Activated CD4-positive, CD25-positive, alpha-beta regulatory T cell treated with anti-CD3 and anti-CD28 coated beads, Interleukin-2, amount 50 U/mL, for 72 hours (primary cell): ENCODE results near the gene PRG3.
"Not testable (repeated sequence)": the region's sequence is repeated elsewhere in the genome, so short reads cannot be mapped to it uniquely, and the experiment has no call there.

Experiments
- DNase-seq: peaks from one replicate; pipeline ENCODE4 v3.0.0; 2021

Gene PRG3

DNA sequence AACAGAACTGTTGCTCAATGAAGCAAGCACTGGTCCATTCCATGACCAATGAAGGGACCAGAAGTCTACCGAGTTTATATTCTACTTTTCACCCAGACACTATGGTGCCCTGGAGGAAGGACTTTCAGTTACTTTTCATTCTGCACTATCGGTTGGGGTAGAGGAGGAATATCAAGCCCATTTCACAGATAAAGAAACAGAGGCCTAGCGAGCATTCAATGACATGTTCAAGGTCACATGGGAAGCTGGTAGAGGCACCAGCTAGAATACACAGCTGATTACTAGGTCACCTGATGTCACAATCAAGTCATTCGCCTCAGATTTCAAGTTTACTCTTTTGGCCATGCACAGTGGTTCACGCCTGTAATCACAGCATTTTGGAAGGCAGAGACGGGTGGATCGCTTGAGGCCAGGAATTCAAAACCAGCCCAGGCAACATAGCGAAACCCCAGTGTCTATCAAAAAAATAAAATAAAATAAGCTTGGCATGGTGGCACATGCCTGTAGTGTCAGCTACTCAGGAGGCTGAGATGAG is 27.1 kb upstream of the PRG3 start:
- no peak for DNase-seq

- DNase-seq: no peak
These were observed 26.3 kb upstream of the PRG3 start for GRCh38 chr11:57407010-57407920.

- DNase-seq: no peak
These were observed 25.5 kb upstream of the PRG3 start for GRCh38 chr11:57406337-57406904.

DNA sequence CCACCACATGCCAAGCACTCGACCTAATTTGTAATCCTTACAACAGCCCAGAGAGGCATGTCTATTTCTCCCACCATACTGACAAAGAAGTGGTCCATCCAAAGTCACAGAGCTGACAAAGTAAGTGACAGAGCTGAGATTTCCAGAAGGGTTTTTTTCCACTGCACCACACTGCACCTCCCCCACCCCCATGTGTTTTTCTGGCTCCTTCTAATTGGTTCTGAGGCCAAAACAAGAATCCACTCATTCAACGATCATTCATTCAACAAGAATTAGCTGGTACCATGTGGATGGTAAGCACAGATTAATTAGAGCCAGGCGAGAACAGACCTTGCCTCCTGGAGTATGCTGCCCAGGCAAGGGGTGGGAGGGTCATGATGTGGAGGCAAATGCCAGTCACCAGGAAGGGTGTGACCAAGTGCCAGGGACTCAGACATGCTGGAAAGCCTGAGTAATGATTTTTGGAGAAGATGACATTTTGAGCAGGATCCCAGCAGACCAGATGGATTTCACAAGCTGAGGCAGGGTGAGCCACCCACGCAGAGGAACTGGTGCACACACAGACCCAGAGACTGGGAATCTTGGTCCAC is 24.4 kb upstream of the PRG3 start:
- DNase-seq: no peak

DNA sequence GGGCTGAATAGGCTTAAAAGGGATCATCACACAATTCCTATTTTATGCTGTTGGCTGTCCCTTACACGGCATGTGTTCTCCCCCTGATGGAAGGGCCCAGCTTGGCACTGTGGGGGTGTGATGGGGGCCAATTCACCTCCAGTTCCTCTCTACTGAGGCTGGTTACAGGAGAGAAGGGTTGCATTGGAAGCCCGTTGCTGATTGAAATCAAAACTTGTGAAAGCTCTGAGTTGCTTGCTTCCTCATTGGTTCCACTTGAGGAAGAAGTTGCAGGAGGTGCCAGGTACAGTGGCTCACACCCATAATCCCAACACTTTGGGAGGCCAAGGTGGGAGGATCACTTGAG is 22.8 kb upstream of the PRG3 start:
- DNase-seq: no peak

GRCh38 chr11:57403003-57403801 is 22.3 kb upstream of the PRG3 start:
- not testable (repeated sequence) for DNase-seq

DNA sequence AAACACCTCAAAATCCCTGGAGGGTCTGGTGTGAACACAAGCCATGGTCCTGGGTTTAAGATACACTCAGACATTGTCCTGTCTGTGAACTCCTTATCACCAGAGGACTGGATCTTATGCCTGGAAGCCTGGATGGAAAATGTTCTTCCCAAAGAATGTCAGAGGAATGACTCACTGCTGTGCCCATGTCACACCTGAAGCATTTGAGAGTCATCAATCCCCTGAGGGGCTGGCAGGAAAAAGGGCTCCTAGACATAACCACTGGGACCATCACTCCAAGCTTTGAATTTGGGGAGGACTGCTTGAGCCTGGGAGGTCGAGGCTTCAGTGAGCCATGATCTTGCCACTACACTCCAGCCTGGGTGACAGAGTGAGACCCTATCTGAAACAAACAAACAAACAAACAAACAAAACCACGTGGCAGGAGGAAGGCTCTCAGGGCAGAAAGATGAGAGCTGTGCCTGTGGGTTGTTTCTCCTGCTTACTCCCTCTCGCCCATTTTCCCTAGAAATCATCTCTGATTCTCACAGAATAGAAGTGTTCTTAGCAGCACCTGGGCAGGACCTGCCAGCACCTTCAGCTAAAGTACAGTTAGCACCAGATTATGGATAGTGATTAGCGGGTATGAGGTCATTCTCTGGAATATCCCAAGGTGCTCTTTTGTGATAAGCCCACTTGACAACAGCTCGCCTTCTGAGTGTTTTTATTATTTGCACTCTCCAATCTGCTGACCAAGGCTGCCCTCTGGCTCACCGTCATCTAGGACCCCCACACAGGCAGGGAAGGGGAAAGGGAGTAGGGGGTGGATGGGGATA is 21.4 kb upstream of the PRG3 start:
- no peak for DNase-seq

DNA sequence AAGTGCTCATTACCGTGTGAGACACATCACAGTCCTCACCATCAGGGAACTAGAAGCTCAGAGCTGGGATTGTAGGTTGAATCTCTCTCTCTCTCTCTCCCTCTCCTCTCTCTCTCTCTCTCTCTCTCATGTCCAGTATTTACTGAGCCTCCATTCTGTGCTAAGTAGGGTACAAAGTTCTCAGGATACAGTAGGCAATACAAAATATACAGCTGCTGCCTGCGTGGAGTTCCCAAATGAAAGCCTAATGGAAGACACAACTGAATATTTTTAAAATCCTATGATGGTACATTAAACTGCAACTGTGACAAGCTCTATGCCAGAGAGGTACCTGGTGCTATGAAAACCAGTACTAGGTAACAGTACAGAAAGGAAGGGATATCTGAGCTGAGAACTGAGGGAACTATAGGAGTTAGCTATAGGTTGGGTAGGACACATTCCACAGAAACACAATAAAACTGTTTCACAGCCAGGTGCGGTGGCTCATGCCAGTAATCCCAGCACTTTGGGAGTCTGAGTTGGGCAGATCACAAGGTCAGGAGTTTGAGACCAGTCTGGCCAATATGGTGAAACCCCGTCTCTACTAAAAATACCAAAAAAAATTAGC is 19.1 kb upstream of the PRG3 start:
- no peak for DNase-seq

GRCh38 chr11:57399221-57399620 is 18.3 kb upstream of the PRG3 start:
- no peak for DNase-seq

GRCh38 chr11:57397394-57397990 is 16.5 kb upstream of the PRG3 start:
- no peak for DNase-seq

DNA sequence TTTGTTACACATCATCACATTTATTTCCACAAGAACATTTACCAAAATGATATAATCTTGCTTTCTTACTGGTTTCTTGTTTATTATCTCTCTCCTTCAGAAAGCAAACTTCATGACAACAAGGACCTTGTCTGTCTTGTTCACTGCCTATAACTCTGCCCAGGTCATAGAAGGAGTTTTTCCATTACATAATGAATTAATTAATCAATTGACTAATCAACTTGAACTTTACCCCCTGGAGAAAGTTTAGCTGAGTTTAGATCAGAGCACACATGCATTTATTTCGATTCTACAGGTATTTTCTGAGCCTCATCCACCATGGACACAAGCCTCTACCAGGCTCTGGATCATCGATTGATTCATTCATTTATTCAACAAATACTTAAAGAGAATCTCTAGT is 15.8 kb upstream of the PRG3 start:
- DNase-seq: no peak

DNA sequence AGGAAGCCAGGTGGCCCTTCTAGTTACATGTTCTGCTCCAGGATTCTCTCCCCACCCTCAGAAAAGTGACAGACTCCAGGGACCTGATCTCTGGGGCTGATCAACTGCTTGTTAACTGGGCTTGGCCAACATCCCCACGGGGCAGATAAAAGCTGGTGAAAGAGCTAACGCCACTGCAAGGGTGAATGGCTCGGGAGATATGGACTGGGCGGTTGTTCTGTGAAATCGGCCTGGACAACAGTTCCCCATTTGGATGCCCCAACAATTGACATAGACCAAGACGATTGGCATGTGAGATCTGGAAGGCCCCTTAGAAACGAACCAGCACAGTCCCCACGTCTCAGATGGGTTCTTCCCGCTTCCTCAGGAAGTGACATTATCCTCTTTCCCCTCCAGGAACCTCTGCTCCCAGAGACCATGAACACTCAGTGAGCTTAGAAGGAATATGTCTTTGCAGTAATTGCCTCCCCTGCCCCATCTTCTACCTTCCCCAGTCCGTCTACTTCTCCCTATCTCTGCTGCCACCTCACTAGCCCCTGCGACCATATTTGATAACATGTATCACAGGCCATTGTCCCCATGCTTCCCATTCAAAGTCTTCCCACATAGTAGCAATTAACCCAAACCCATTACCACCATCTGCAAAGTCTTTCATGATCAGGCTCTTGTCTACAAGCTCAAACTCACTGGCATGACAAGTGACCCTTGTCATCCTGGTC is 15.1 kb upstream of the PRG3 start:
- no peak for DNase-seq

DNA sequence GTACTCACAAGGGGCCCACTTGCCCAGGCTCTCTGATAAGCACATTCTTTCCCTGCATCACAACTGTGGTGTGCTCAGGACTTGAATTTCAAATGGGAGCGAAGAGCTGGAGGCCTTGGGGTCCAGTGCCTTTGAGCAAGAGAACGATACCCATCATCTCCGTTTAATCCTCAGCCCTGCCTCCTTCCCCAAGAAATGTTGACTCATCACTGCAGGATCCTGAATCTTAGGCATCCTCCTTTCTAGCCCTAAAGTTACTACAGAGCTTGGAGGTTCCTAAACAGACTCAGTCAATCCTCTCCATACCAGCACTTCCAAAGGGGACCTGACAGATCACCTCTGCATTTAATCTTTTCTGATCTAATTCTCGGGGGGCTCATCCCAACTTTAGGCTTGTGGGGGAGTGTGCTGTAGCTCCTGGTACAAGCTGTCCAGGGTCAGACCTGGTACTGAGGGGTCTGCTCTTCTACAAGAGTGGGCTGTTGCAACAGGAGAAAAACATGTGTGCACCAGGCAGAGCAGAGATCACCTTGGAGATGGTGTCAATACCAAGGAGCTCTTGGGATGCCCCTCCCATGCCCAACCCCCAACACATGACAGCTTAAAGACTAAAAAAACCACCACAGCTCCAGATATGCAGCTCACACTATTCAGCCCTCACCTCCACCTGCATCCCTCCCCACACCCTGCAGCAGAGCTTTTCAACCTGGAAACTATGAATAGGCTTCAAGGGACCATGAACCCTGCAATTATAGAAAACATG is 13.4 kb upstream of the PRG3 start:
- DNase-seq: no peak

DNA sequence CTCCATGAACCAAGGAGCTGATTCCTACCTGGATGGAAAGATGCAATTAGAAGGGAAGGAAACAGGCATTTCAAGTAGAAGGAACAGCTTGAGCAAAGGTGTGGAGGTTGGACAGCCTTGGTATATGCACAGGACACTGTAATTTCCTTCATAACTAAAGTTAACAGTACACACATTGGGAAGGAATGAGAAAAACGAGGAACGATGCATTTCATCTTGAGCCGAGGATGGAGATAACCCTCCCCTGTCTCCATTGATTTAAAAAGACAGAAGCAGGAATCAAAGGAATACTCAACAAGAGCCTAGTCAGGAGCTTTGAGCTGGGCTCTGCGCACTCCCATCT is 11.8 kb upstream of the PRG3 start:
- no peak for DNase-seq

DNA sequence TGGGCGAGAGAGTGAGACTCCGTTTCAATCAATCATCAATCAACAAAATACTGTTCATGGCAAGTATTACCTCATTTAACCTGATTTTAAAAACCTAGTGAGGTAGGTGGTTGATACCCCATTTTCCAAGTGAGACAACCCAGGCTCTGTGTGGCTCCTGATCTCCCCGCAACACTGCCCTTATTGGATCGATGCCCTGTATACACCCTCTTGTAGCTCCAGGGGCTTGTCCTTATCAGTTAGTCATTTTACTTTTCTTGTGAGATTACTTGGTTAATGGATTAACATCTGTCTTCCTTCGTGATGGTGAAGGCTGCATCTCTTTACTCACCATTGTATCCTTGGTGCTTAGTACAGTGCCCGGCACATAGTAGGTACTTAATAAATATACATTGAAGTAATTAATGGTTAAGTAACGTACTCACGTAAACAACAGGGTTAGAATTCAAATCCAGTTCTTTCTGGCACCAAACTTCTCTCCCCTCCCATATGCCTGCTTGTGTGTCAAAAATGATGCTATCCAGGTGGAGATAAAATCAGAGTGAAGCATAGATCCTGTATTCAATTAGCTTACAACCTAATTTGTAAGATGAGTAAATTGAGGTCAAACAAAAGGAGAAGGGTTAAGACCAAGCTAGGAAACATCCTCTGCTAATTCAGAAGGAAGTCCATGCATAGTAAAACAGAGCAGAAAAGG is 11.3 kb upstream of the PRG3 start:
- DNase-seq: no peak

- no peak for DNase-seq
These were observed 10.6 kb upstream of the PRG3 start for GRCh38 chr11:57391539-57391938.

- DNase-seq: no peak
These were observed 10.2 kb upstream of the PRG3 start for GRCh38 chr11:57391111-57391510.

DNA sequence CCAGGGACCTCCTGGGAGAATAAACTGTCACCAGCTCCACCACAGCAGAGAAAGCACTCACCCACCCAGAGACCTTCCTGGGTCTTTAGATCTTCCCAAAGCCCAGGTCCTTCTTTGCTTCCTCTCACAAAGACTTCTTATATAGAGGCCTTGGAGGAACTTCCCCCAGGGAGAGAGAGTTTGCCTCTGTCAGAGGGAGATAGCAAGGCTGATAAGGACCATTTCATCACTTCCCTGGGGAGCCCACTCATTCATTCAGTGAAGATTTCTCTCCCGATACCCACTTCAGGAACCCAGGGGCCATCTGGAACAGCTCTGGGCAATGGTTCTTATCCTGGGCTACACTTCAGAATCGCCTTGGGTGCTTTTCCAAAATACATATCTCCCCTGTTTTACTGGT is 9.6 kb upstream of the PRG3 start, which contains the start of gene PRG2:
TSS of gene PRG2 (minus strand) at position 116 of the 400 bp plus-strand sequence. CDS start 706 bp downstream, outside the sequence.
- DNase-seq: no peak
